22Rv1 (cell line): ENCODE measurements around the gene PKD2L2.
"Not testable (repeated sequence)": the region's sequence is repeated elsewhere in the genome, so short reads cannot be mapped to it uniquely, and the experiment has no call there.

Experiments
- ZFX ChIP-seq: fragments of 450-650 bp; IDR thresholded peaks from 2 replicates; pipeline ENCODE4 v1.6.1; 2017; ENCODE audit warnings: antibody characterized with exemption, borderline replicate concordance
- TF ChIP-seq, protein P1 (sequence below): fragments of 450-650 bp; IDR thresholded peaks from 2 replicates; pipeline ENCODE4 v1.5.1; 2017; ENCODE audit warnings: mild to moderate bottlenecking

DNA sequence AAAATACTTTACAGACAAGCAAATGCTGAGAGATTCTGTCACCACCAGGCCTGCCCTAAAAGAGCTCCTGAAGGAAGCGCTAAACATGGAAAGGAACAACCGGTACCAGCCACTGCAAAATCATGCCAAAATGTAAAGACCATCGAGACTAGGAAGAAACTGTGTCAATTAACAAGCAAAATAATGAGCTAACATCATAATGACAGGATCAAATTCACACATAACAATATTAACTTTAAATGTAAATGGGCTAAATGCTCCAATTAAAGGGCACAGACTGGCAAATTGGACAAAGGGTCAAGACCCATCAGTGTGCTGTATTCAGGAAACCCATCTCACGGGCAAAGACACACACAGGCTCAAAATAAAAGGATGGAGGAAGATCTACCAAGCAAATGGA is 81.1 kb downstream of the PKD2L2 start:
- TF ChIP-seq, protein P1, sequence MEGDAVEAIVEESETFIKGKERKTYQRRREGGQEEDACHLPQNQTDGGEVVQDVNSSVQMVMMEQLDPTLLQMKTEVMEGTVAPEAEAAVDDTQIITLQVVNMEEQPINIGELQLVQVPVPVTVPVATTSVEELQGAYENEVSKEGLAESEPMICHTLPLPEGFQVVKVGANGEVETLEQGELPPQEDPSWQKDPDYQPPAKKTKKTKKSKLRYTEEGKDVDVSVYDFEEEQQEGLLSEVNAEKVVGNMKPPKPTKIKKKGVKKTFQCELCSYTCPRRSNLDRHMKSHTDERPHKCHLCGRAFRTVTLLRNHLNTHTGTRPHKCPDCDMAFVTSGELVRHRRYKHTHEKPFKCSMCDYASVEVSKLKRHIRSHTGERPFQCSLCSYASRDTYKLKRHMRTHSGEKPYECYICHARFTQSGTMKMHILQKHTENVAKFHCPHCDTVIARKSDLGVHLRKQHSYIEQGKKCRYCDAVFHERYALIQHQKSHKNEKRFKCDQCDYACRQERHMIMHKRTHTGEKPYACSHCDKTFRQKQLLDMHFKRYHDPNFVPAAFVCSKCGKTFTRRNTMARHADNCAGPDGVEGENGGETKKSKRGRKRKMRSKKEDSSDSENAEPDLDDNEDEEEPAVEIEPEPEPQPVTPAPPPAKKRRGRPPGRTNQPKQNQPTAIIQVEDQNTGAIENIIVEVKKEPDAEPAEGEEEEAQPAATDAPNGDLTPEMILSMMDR, result not testable (repeated sequence)
- not testable (repeated sequence) for TF ChIP-seq ZFX
